OCI-LY1 (cell line): ENCODE results near the gene RPS8.

Experiments used
- H2AFZ ChIP-seq: fragments of 200-600 bp; sonication (generic), shearing (Covaris generic); 2 replicates; pipeline ENCODE4 v1.6.0; 2014; ENCODE audit warnings: antibody characterized with exemption, mild to moderate bottlenecking, low read length
- H3F3A ChIP-seq: fragments of 200-600 bp; sonication (generic), shearing (Covaris generic); 2 replicates; pipeline ENCODE4 v1.6.0; 2014; ENCODE audit warnings: mild to moderate bottlenecking, antibody characterized with exemption, low read length, moderate library complexity; ENCODE audit not compliant: insufficient read depth
- H3K27ac ChIP-seq: fragments of 200-600 bp; sonication (generic); 2 replicates; pipeline ENCODE4 v1.5.1; 2014; ENCODE audit warnings: low read length, mixed run types, mild to moderate bottlenecking, low read depth; ENCODE audit not compliant: poor library complexity, severe bottlenecking
- H3K27me3 ChIP-seq: fragments of 200-600 bp; sonication (generic); 2 replicates; pipeline ENCODE4 v1.6.0; 2014; ENCODE audit warnings: antibody characterized with exemption, mild to moderate bottlenecking, low read length, moderate library complexity; ENCODE audit not compliant: insufficient read depth
- H3K36me3 ChIP-seq: fragments of 200-600 bp; sonication (generic); 2 replicates; pipeline ENCODE4 v1.6.1; 2014; ENCODE audit warnings: mild to moderate bottlenecking, antibody characterized with exemption, low read length, moderate library complexity, mixed read lengths; ENCODE audit not compliant: insufficient read depth
- H3K4me1 ChIP-seq: fragments of 200-600 bp; sonication (generic); 2 replicates; pipeline ENCODE4 v1.5.1; 2014; ENCODE audit warnings: mild to moderate bottlenecking, low read length, moderate library complexity; ENCODE audit not compliant: insufficient read depth, severe bottlenecking
- H3K4me2 ChIP-seq: fragments of 200-600 bp; sonication (generic), shearing (Covaris generic); 2 replicates; pipeline ENCODE4 v1.6.1; 2014; ENCODE audit warnings: low read length
- H3K4me3 ChIP-seq: fragments of 200-600 bp; sonication (generic); 2 replicates; pipeline ENCODE4 v1.5.1; 2014; ENCODE audit warnings: low read length, low read depth, mild to moderate bottlenecking, mixed read lengths; ENCODE audit not compliant: poor library complexity, severe bottlenecking
- H3K79me2 ChIP-seq: fragments of 200-600 bp; shearing (Covaris generic); 2 replicates; pipeline ENCODE4 v1.6.1; 2016; ENCODE audit warnings: mixed run types, low read length, mixed read lengths; ENCODE audit not compliant: insufficient read depth
- H3K9ac ChIP-seq: fragments of 200-600 bp; sonication (generic), shearing (Covaris generic); 2 replicates; pipeline ENCODE4 v1.6.1; 2014; ENCODE audit warnings: mild to moderate bottlenecking, low read length, mixed read lengths
- H3K9me2 ChIP-seq: fragments of 200-600 bp; sonication (generic), shearing (Covaris generic); 2 replicates; pipeline ENCODE4 v1.6.1; 2014; ENCODE audit warnings: low read depth, mild to moderate bottlenecking, low read length, mixed read lengths
- H3K9me3 ChIP-seq: fragments of 200-600 bp; shearing (Covaris generic); 2 replicates; pipeline ENCODE4 v1.6.1; 2014; ENCODE audit warnings: low read length, mixed read lengths
- H4K20me1 ChIP-seq: fragments of 200-600 bp; sonication (generic), shearing (Covaris generic); 2 replicates; pipeline ENCODE4 v1.6.0; 2016; ENCODE audit warnings: mild to moderate bottlenecking, low read length; ENCODE audit not compliant: insufficient read depth
- EZH2 ChIP-seq: fragments of 200-600 bp; sonication (generic), shearing (Covaris generic); IDR thresholded peaks from 2 replicates; pipeline ENCODE4 v1.8.0; 2017; ENCODE audit warnings: borderline replicate concordance, mixed run types, mild to moderate bottlenecking, antibody characterized with exemption, low read length, moderate library complexity, mixed read lengths
- TF ChIP-seq, protein P1 (sequence below): fragments of 200-600 bp; sonication (generic), shearing (Covaris generic); IDR thresholded peaks from 2 replicates; pipeline ENCODE4 v1.5.1; 2017; ENCODE audit warnings: mild to moderate bottlenecking, antibody characterized with exemption, low read length, moderate library complexity, mixed read lengths

The RPS8 gene

DNA sequence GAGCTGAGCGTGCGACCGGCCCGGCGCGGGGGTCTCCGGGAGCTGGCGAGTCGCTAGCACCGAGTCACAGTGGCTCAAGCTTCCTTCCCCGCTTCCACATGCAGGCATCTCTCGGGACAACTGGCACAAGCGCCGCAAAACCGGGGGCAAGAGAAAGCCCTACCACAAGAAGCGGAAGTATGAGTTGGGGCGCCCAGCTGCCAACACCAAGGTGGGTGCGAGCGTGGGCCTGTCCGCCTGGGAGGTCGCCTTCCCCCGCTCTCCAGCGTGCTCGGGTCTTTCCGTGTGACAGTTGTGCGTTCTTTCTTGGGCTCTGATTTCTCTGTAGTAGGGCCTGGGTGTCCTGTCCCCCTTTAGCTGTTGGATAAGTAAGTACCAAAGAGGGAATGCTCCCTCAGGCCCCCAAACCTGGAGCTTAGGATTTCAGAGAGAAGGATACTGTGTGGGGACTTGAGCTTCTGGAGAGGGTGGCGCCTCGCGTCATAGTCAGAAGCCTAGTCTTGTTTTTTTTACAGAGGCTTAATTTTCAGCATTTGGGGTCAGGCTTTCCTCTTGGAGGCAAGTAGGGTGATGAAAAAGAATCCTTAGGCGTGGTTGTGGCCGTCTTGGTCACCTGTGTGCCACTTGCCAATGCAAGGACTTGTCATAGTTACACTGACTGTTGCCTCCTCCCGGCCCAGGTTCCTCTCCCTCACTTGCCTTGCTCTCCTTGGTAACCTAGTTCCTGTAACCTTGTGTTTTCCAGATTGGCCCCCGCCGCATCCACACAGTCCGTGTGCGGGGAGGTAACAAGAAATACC is 790 bp downstream of the RPS8 start:
- Histone ChIP-seq H3K9me2 (no peaks in the 10 kb centered on the region), H3K36me3 (peaks cover 55% of the 10 kb centered on the region), H3K9me3 (no peaks in the 10 kb centered on the region), H3F3A (peaks cover 10% of the 10 kb centered on the region; the same call in 1 of the 2 replicates), H2AFZ (no peak overlapping the region), H3K4me3 (peak overlapping the region; percentile 92), H4K20me1 (no peaks in the 10 kb centered on the region), H3K4me1 (peaks cover 30% of the 10 kb centered on the region), H3K4me2 (peak overlapping the region; percentile 84), H3K27me3 (no peaks in the 10 kb centered on the region), H3K27ac (peak overlapping the region; percentile 82), H3K79me2 (peaks cover 16% of the 10 kb centered on the region), H3K9ac (peak overlapping the region; percentile 94)
- TF ChIP-seq, protein P1, sequence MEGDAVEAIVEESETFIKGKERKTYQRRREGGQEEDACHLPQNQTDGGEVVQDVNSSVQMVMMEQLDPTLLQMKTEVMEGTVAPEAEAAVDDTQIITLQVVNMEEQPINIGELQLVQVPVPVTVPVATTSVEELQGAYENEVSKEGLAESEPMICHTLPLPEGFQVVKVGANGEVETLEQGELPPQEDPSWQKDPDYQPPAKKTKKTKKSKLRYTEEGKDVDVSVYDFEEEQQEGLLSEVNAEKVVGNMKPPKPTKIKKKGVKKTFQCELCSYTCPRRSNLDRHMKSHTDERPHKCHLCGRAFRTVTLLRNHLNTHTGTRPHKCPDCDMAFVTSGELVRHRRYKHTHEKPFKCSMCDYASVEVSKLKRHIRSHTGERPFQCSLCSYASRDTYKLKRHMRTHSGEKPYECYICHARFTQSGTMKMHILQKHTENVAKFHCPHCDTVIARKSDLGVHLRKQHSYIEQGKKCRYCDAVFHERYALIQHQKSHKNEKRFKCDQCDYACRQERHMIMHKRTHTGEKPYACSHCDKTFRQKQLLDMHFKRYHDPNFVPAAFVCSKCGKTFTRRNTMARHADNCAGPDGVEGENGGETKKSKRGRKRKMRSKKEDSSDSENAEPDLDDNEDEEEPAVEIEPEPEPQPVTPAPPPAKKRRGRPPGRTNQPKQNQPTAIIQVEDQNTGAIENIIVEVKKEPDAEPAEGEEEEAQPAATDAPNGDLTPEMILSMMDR: no peak
- TF ChIP-seq EZH2: no peak

DNA sequence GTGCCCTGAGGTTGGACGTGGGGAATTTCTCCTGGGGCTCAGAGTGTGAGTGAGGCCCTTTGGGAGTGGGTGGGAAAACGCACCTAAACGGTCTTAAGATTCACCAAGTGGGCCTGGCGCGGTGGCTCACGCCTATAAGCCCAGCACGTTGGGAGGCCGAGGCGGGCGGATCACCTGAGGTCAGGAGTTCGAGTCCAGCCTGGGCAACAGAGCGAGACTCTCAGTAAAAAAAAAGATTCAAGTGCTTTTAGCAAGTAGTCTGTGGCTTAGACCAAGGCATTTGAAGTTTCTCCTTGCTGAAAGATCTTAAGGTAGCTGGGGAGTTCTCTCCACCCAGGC is 1.4 kb downstream of the RPS8 start:
- H3K4me3 ChIP-seq: peak overlapping the region; percentile 92
- peak overlapping the region; percentile 84 for H3K4me2 ChIP-seq
- H3K27me3 ChIP-seq: no peaks in the 10 kb centered on the region
- H3K27ac ChIP-seq: peak overlapping the region; percentile 82
- H4K20me1 ChIP-seq: no peaks in the 10 kb centered on the region
- peaks cover 16% of the 10 kb centered on the region for H3K79me2 ChIP-seq
- no peak for TF ChIP-seq EZH2
- TF ChIP-seq, protein P1: no peak
- peaks cover 30% of the 10 kb centered on the region for H3K4me1 ChIP-seq
- peak overlapping the region; percentile 94 for H3K9ac ChIP-seq
- H3K9me3 ChIP-seq: no peaks in the 10 kb centered on the region
- H3F3A ChIP-seq: peaks cover 10% of the 10 kb centered on the region; the same call in 1 of the 2 replicates
- H2AFZ ChIP-seq: no peak overlapping the region
- H3K36me3 ChIP-seq: peaks cover 61% of the 10 kb centered on the region
- H3K9me2 ChIP-seq: no peaks in the 10 kb centered on the region

DNA sequence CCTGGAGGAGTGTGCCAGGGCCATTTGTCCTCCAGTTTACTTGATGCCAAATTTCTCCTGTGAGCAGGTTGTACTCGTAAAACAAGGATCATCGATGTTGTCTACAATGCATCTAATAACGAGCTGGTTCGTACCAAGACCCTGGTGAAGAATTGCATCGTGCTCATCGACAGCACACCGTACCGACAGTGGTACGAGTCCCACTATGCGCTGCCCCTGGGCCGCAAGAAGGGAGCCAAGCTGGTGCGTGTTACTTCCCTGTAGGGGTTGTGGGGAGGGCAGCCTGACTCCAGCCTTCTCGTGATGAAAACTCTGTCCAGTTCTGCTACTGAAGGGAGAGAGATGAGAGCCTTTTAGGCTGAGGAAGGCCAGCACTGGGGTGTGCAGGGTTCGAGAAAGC is 2.2 kb downstream of the RPS8 start:
- Histone ChIP-seq H3K79me2 (peaks cover 16% of the 10 kb centered on the region), H3K27me3 (no peaks in the 10 kb centered on the region), H3K9me2 (no peaks in the 10 kb centered on the region), H3K36me3 (peaks cover 65% of the 10 kb centered on the region), H3K4me1 (peaks cover 30% of the 10 kb centered on the region), H3F3A (peaks cover 10% of the 10 kb centered on the region; the same call in 1 of the 2 replicates), H3K27ac (peak overlapping the region; percentile 82), H4K20me1 (no peaks in the 10 kb centered on the region), H3K4me2 (peak overlapping the region; percentile 84), H3K9ac (peak overlapping the region; percentile 94; the same call in 1 of the 2 replicates), H3K4me3 (peak overlapping the region; percentile 92), H2AFZ (no peak overlapping the region), H3K9me3 (no peaks in the 10 kb centered on the region)
- TF ChIP-seq EZH2: no peak
- TF ChIP-seq, protein P1: no peak
